Stimulated activated CD4-positive, alpha-beta T cell treated with anti-CD3 and anti-CD28 coated beads, Interleukin-12 subunit alpha, Interleukin-12 subunit beta, amount 100 ng/mL, for 48 hours (primary cell): ENCODE results near the gene DENND1A.

Source experiments
- DNase-seq, 3 donors: peaks; one replicate each; pipeline ENCODE4 v3.0.0-alpha.2; 2020; ENCODE audit warnings: low read depth in 2 of 3, low spot score in 1 of 3

The DENND1A gene

GRCh38 chr9:123659358-123659757 is 270.6 kb downstream of the DENND1A start:
- DNase-seq: no peak

- no peak for DNase-seq
Observed at GRCh38 chr9:123658792-123659191, 271.1 kb downstream of the DENND1A start.

GRCh38 chr9:123657941-123658340 is 272.0 kb downstream of the DENND1A start:
- no peak for DNase-seq

GRCh38 chr9:123657099-123657498 is 272.8 kb downstream of the DENND1A start:
- no peak for DNase-seq

GRCh38 chr9:123656565-123656964 is 273.4 kb downstream of the DENND1A start:
- DNase-seq: no peak

GRCh38 chr9:123655681-123656423 is 274.1 kb downstream of the DENND1A start:
- DNase-seq: no peak

- no peak for DNase-seq
Observed at GRCh38 chr9:123654994-123655637, 274.8 kb downstream of the DENND1A start.

GRCh38 chr9:123654218-123654993 is 275.5 kb downstream of the DENND1A start:
- DNase-seq: no peak

GRCh38 chr9:123652416-123652815 is 277.5 kb downstream of the DENND1A start:
- no peak for DNase-seq

GRCh38 chr9:123651871-123652270 is 278.1 kb downstream of the DENND1A start:
- DNase-seq: no peak

- DNase-seq: no peak
Observed at GRCh38 chr9:123651273-123651672, 278.7 kb downstream of the DENND1A start.

GRCh38 chr9:123649909-123650308 is 280.0 kb downstream of the DENND1A start:
- no peak for DNase-seq

- DNase-seq: no peak
Observed at GRCh38 chr9:123647145-123647544, 282.8 kb downstream of the DENND1A start.

- no peak for DNase-seq
Observed at GRCh38 chr9:123645762-123646161, 284.2 kb downstream of the DENND1A start.

GRCh38 chr9:123645126-123645525 is 284.8 kb downstream of the DENND1A start:
- no peak for DNase-seq

- no peak for DNase-seq
Observed at GRCh38 chr9:123643518-123643917, 286.4 kb downstream of the DENND1A start.

GRCh38 chr9:123642291-123643278 is 287.3 kb downstream of the DENND1A start:
- DNase-seq: no peak

GRCh38 chr9:123640792-123641222 is 289.1 kb downstream of the DENND1A start:
- DNase-seq: peak in 1 of 3 donors; percentile 39

- no peak for DNase-seq
Observed at GRCh38 chr9:123639743-123640142, 290.2 kb downstream of the DENND1A start.

- DNase-seq: no peak
Observed at GRCh38 chr9:123637945-123638634, 291.8 kb downstream of the DENND1A start.
